Measurements from ENCODE around the gene PALD1.

The PALD1 gene

GRCh38 chr10:70593513-70593890 lies 114.9 kb downstream of the PALD1 start:
- Histone ChIP-seq H3K27me3 (ENCODE audit: low read length) (no peaks in the 10 kb centered on the region), H3K36me3 (ENCODE audit: low read length) (no peaks in the 10 kb centered on the region), H3K9me3 (ENCODE audit: insufficient read depth, low read length) (no peaks in the 10 kb centered on the region), H3F3A (ENCODE audit: insufficient read depth) (no peaks in the 10 kb centered on the region), H3K79me2 (ENCODE audit: insufficient read depth, low read length) (no peaks in the 10 kb centered on the region), H3K4me3 (ENCODE audit: insufficient read depth, low read length, poor library complexity, severe bottlenecking) (no peak overlapping the region), H3K9me2 (replicated peaks; ENCODE audit: insufficient read depth, low read length) (no peaks in the 10 kb centered on the region), H2AFZ (ENCODE audit: low read depth, low read length, severe bottlenecking) (no peak overlapping the region), H4K20me1 (ENCODE audit: low read depth, low read length) (no peaks in the 10 kb centered on the region), H3K9ac (ENCODE audit: low read length) (no peak overlapping the region), H3K27ac (ENCODE audit: low read depth, low read length) (no peak overlapping the region), H3K4me2 (ENCODE audit: low read depth, low read length, poor library complexity, severe bottlenecking) (no peak overlapping the region)
- no peak for TF ChIP-seq CTCF (IDR thresholded peaks at IDR 0.05; ENCODE audit: insufficient read depth, low read length, poor library complexity, severe bottlenecking)
- TF ChIP-seq EZH2phosphoT487 (conservative IDR thresholded peaks at IDR 0.05; ENCODE audit: low read length) = no peak

GRCh38 chr10:70594161-70594560 lies 115.6 kb downstream of the PALD1 start:
- no peaks in the 10 kb centered on the region for H3K9me2 ChIP-seq (replicated peaks; ENCODE audit: insufficient read depth, low read length)
- no peak overlapping the region for H3K4me3 ChIP-seq (ENCODE audit: insufficient read depth, low read length, poor library complexity, severe bottlenecking)
- no peak overlapping the region for H3K27ac ChIP-seq (ENCODE audit: low read depth, low read length)
- H4K20me1 ChIP-seq (ENCODE audit: low read depth, low read length) = no peaks in the 10 kb centered on the region
- H2AFZ ChIP-seq (ENCODE audit: low read depth, low read length, severe bottlenecking) = no peak overlapping the region
- H3K9ac ChIP-seq (ENCODE audit: low read length) = no peak overlapping the region
- no peak overlapping the region for H3K4me2 ChIP-seq (ENCODE audit: low read depth, low read length, poor library complexity, severe bottlenecking)
- H3K79me2 ChIP-seq (ENCODE audit: insufficient read depth, low read length) = no peaks in the 10 kb centered on the region
- H3K36me3 ChIP-seq (ENCODE audit: low read length) = no peaks in the 10 kb centered on the region
- no peak for TF ChIP-seq EZH2phosphoT487 (conservative IDR thresholded peaks at IDR 0.05; ENCODE audit: low read length)
- TF ChIP-seq CTCF (IDR thresholded peaks at IDR 0.05; ENCODE audit: insufficient read depth, low read length, poor library complexity, severe bottlenecking) = no peak
- H3K9me3 ChIP-seq (ENCODE audit: insufficient read depth, low read length) = no peaks in the 10 kb centered on the region
- no peaks in the 10 kb centered on the region for H3F3A ChIP-seq (ENCODE audit: insufficient read depth)
- H3K27me3 ChIP-seq (ENCODE audit: low read length) = no peaks in the 10 kb centered on the region

- H2AFZ ChIP-seq (ENCODE audit: low read depth, low read length, severe bottlenecking) = no peak overlapping the region
- TF ChIP-seq EZH2phosphoT487 (conservative IDR thresholded peaks at IDR 0.05; ENCODE audit: low read length) (no peak), CTCF (IDR thresholded peaks at IDR 0.05; ENCODE audit: insufficient read depth, low read length, poor library complexity, severe bottlenecking) (no peak)
- H3K4me2 ChIP-seq (ENCODE audit: low read depth, low read length, poor library complexity, severe bottlenecking) = no peak overlapping the region
- no peaks in the 10 kb centered on the region for H4K20me1 ChIP-seq (ENCODE audit: low read depth, low read length)
- H3F3A ChIP-seq (ENCODE audit: insufficient read depth) = no peaks in the 10 kb centered on the region
- H3K9ac ChIP-seq (ENCODE audit: low read length) = no peak overlapping the region
- no peaks in the 10 kb centered on the region for H3K79me2 ChIP-seq (ENCODE audit: insufficient read depth, low read length)
- H3K27ac ChIP-seq (ENCODE audit: low read depth, low read length) = no peak overlapping the region
- H3K9me2 ChIP-seq (replicated peaks; ENCODE audit: insufficient read depth, low read length) = no peaks in the 10 kb centered on the region
- no peaks in the 10 kb centered on the region for H3K27me3 ChIP-seq (ENCODE audit: low read length)
- no peaks in the 10 kb centered on the region for H3K9me3 ChIP-seq (ENCODE audit: insufficient read depth, low read length)
- H3K4me3 ChIP-seq (ENCODE audit: insufficient read depth, low read length, poor library complexity, severe bottlenecking) = no peak overlapping the region
- no peaks in the 10 kb centered on the region for H3K36me3 ChIP-seq (ENCODE audit: low read length)
Measured at GRCh38 chr10:70595566-70596016, 117.0 kb downstream of the PALD1 start.

All from SU-DHL-6 (cell line).